OCI-LY7 (cell line): ENCODE data around the gene HEATR9.

ENCODE experiments used
- EZH2phosphoT487 ChIP-seq: fragments of 200-600 bp; sonication (generic); IDR thresholded peaks from 2 replicates; pipeline ENCODE4 v1.6.1; 2018; ENCODE audit warnings: low read depth, borderline replicate concordance, mild to moderate bottlenecking, mixed run types, antibody characterized with exemption, low read length, moderate library complexity, mixed read lengths
- TF ChIP-seq, protein P1 (sequence below): fragments of 200-600 bp; sonication (generic); conservative IDR thresholded peaks from 2 replicates; pipeline ENCODE4 v1.5.1; 2014; ENCODE audit warnings: mild to moderate bottlenecking, antibody characterized with exemption, low read length, moderate library complexity, mixed read lengths

- TF ChIP-seq, protein P1, sequence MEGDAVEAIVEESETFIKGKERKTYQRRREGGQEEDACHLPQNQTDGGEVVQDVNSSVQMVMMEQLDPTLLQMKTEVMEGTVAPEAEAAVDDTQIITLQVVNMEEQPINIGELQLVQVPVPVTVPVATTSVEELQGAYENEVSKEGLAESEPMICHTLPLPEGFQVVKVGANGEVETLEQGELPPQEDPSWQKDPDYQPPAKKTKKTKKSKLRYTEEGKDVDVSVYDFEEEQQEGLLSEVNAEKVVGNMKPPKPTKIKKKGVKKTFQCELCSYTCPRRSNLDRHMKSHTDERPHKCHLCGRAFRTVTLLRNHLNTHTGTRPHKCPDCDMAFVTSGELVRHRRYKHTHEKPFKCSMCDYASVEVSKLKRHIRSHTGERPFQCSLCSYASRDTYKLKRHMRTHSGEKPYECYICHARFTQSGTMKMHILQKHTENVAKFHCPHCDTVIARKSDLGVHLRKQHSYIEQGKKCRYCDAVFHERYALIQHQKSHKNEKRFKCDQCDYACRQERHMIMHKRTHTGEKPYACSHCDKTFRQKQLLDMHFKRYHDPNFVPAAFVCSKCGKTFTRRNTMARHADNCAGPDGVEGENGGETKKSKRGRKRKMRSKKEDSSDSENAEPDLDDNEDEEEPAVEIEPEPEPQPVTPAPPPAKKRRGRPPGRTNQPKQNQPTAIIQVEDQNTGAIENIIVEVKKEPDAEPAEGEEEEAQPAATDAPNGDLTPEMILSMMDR = no peak
- TF ChIP-seq EZH2phosphoT487 = no peak
Observed at GRCh38 chr17:35877345-35878029, 8.8 kb upstream of the HEATR9 start.
